ENCODE measurements around the gene PPM1K. TPM values are rescaled to one million over a fixed set of nuclear protein-coding genes. Genes with fewer than 3 reads are reported as not detected.

Gene PPM1K
- total and polyA plus RNA-seq, 2 donors (not counting 3 experiments of a cell fraction or from before 2014, with no cell fraction given), result 4.0 to 8.6 TPM

DNA sequence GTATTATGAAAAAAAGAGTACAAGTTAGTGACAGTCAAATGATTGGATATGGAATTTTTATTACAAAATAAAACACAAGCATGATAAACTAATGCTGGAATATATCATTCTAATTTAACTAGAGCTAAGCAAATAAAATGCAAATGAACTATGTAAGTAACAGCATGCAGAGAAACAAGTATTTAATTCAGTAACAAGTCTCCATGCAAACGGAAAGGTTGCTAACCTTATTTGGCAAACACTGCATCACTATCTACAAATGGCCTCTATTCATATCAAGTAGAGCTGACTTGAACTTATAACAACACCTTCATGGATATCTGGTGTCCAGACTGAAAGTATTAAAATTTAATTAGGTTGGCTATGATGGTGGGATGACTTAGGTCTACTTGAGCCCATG lies 15.4 kb downstream of the PPM1K start:
- H3K79me2 ChIP-seq (ENCODE audit: control insufficient read depth, insufficient read depth, low read length), result no peaks in the 10 kb centered on the region
- no TSS peak for BruUV-seq (replicated peaks)
- no peak for TF ChIP-seq GATA2 (IDR thresholded peaks at IDR 0.05; ENCODE audit: insufficient read depth, insufficient read length, low read depth, low read length)
- H3K9ac ChIP-seq (replicated peaks; ENCODE audit: extremely low read depth, insufficient read depth, low read length), result no peak overlapping the region
- intact Hi-C loops (cut with micrococcal nuclease) (no loop called here), dilution Hi-C loops (cut with MboI; ENCODE audit: extremely low pct_ligation_motif_present, low sequenced_read_pairs) (no loop called here)
- H3K4me2 ChIP-seq (ENCODE audit: insufficient read depth, low read length), result no peak overlapping the region
- no peak overlapping the region for H3K27ac ChIP-seq (ENCODE audit: insufficient read depth, low read depth, low read length)
- POLR2A ChIA-PET, result no interaction called here
- H3K9me3 ChIP-seq (replicated peaks; ENCODE audit: control insufficient read depth, insufficient read depth, low read length), result no peaks in the 10 kb centered on the region
- DNase-seq (ENCODE audit: low read depth, low spot score), result no peak
- FAIRE-seq, result no peak
- no peaks in the 10 kb centered on the region for H3K9me1 ChIP-seq (replicated peaks; ENCODE audit: control insufficient read depth, extremely low read depth, insufficient read depth, low read length)
- no peaks in the 10 kb centered on the region for H4K20me1 ChIP-seq (replicated peaks; ENCODE audit: control insufficient read depth, extremely low read depth, insufficient read depth, low read length)
- no peak overlapping the region for H2AFZ ChIP-seq (ENCODE audit: low read depth, low read length)
- CTCF ChIA-PET, result interaction anchor here (1.2 kb wide), 1 partner anchor 246 kb away, joined by 3 read pairs; no protein-coding TSS in a partner anchor
- peaks cover 0 to 9% of the 10 kb centered on the region in 2 experiments for H3K36me3 ChIP-seq (ENCODE audit: control insufficient read depth in 2 of 2, extremely low read depth in 1 of 2, insufficient read depth in 2 of 2, low read length in 2 of 2)
- H3K27me3 ChIP-seq (ENCODE audit: control insufficient read depth in 2 of 2, insufficient read depth in 2 of 2, low read length in 2 of 2), result no peaks in the 10 kb centered on the region
- H3K4me1 ChIP-seq (ENCODE audit: control insufficient read depth, extremely low read depth, insufficient read depth, low read length), result no peaks in the 10 kb centered on the region
- no peak overlapping the region for H3K4me3 ChIP-seq (replicated peaks in 1 of 3; ENCODE audit: insufficient read depth in 1 of 3, low read depth in 1 of 3, low read length in 3 of 3)

DNA sequence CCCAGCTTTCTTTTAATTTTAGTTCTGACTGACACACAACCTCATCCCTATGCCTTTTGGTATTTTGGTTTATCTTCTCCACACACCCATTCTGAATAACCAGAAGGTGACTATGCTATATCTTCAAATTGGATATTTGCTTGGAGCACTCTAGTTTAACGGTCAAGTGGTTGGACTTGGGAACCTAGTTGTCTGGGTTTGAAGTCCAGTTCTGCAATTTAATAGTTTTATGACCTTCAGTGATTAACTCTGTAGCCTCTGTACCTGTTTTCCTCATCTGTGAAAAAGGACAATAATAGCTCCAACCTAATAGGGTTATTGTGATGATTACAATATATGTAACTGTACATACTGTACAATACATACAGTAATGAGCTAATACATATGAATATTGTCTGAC lies 20.0 kb downstream of the PPM1K start:
- CTCF ChIA-PET, result interaction anchor here (0.8 to 1.5 kb wide), 4 partner anchors 10 to 251 kb away, joined by 3 to 5 read pairs (median 4); no protein-coding TSS in a partner anchor
- no peak for FAIRE-seq
- H3K27ac ChIP-seq (ENCODE audit: insufficient read depth, low read depth, low read length), result no peak overlapping the region
- no peak overlapping the region for H3K9ac ChIP-seq (replicated peaks; ENCODE audit: extremely low read depth, insufficient read depth, low read length)
- H3K9me1 ChIP-seq (replicated peaks; ENCODE audit: control insufficient read depth, extremely low read depth, insufficient read depth, low read length), result no peaks in the 10 kb centered on the region
- H3K4me1 ChIP-seq (ENCODE audit: control insufficient read depth, extremely low read depth, insufficient read depth, low read length), result no peaks in the 10 kb centered on the region
- no peak overlapping the region for H3K4me3 ChIP-seq (replicated peaks in 1 of 3; ENCODE audit: insufficient read depth in 1 of 3, low read depth in 1 of 3, low read length in 3 of 3)
- H3K36me3 ChIP-seq (ENCODE audit: control insufficient read depth in 2 of 2, extremely low read depth in 1 of 2, insufficient read depth in 2 of 2, low read length in 2 of 2), result peaks cover 0 to 9% of the 10 kb centered on the region in 2 experiments
- H3K79me2 ChIP-seq (ENCODE audit: control insufficient read depth, insufficient read depth, low read length), result no peaks in the 10 kb centered on the region
- H4K20me1 ChIP-seq (replicated peaks; ENCODE audit: control insufficient read depth, extremely low read depth, insufficient read depth, low read length), result no peaks in the 10 kb centered on the region
- no peak for TF ChIP-seq JUN (IDR thresholded peaks at IDR 0.05; ENCODE audit: borderline replicate concordance, insufficient read depth, insufficient read length, low read depth)
- TF ChIP-seq, protein P1, sequence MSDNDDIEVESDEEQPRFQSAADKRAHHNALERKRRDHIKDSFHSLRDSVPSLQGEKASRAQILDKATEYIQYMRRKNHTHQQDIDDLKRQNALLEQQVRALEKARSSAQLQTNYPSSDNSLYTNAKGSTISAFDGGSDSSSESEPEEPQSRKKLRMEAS (IDR thresholded peaks at IDR 0.05; ENCODE audit: insufficient read depth, insufficient read length), result no peak
- TF ChIP-seq POLR2A (IDR thresholded peaks at IDR 0.05; ENCODE audit: low read depth, low read length), result no peak
- no peak overlapping the region for H3K4me2 ChIP-seq (ENCODE audit: insufficient read depth, low read length)
- no peaks in the 10 kb centered on the region for H3K27me3 ChIP-seq (ENCODE audit: control insufficient read depth in 2 of 2, insufficient read depth in 2 of 2, low read length in 2 of 2)
- H2AFZ ChIP-seq (ENCODE audit: low read depth, low read length), result no peak overlapping the region
- POLR2A ChIA-PET, result no interaction called here
- DNase-seq (ENCODE audit: low read depth, low spot score), result no peak
- no TSS peak for BruUV-seq (replicated peaks)
- intact Hi-C loops (cut with micrococcal nuclease), result no loop called here
- dilution Hi-C loops (cut with MboI; ENCODE audit: extremely low pct_ligation_motif_present, low sequenced_read_pairs), result no loop called here
- no peaks in the 10 kb centered on the region for H3K9me3 ChIP-seq (replicated peaks; ENCODE audit: control insufficient read depth, insufficient read depth, low read length)
